ENCODE measurements around the gene SIDT2. TPM values are rescaled to one million over a fixed set of nuclear protein-coding genes. Genes with fewer than 3 reads are reported as not detected.

The SIDT2 gene
- total RNA-seq, 1 experiment from 2014 or later = 27.6 TPM

DNA sequence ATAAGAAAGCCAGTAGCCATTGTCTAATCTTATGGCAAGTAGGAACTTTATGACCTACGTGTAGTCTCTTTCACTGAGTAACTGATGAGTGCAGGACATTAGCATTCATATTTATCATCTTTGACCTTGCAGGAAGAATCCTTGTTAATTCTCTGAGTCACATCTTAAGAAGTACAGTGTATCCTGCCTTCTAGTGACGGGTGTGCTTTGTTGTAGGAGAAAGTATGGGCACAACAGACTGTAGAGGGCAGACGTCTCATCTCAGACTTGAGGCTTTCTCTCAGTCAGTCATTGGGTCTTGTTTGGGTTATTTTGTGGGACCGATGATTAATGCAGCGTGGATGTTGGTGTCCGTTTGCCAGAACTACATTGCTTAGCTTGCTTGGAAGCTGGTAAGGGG is 60.8 kb downstream of the SIDT2 start:
- ChIA-PET POLR2A (no interaction called here), CTCF (no interaction called here)
- Mint-ChIP-seq H3K9me3 (no peaks in the 10 kb centered on the region), H3K4me3 (no peak overlapping the region), H3K27me3 (ENCODE audit: low read depth) (no peaks in the 10 kb centered on the region), H3K36me3 (peaks cover 35% of the 10 kb centered on the region), H3K27ac (no peak overlapping the region), H3K4me1 (peaks cover under 1% of the 10 kb centered on the region; the same call in 1 of the 2 replicates)
- no peak for ATAC-seq
- no peak for DNase-seq (ENCODE audit: low spot score)
- no peak for TF ChIP-seq ZNF671 (CRISPR knock-in tag; IDR thresholded peaks at IDR 0.05)
- no peak for TF ChIP-seq ELF4 (CRISPR knock-in tag; IDR thresholded peaks at IDR 0.05; ENCODE audit: low read depth)
- TF ChIP-seq, protein P1, sequence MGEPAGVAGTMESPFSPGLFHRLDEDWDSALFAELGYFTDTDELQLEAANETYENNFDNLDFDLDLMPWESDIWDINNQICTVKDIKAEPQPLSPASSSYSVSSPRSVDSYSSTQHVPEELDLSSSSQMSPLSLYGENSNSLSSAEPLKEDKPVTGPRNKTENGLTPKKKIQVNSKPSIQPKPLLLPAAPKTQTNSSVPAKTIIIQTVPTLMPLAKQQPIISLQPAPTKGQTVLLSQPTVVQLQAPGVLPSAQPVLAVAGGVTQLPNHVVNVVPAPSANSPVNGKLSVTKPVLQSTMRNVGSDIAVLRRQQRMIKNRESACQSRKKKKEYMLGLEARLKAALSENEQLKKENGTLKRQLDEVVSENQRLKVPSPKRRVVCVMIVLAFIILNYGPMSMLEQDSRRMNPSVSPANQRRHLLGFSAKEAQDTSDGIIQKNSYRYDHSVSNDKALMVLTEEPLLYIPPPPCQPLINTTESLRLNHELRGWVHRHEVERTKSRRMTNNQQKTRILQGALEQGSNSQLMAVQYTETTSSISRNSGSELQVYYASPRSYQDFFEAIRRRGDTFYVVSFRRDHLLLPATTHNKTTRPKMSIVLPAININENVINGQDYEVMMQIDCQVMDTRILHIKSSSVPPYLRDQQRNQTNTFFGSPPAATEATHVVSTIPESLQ (CRISPR knock-in tag; IDR thresholded peaks at IDR 0.05) = no peak
- no peak for TF ChIP-seq NFYB (CRISPR knock-in tag; conservative IDR thresholded peaks at IDR 0.05; ENCODE audit: low read depth)
- TF ChIP-seq, protein P2, sequence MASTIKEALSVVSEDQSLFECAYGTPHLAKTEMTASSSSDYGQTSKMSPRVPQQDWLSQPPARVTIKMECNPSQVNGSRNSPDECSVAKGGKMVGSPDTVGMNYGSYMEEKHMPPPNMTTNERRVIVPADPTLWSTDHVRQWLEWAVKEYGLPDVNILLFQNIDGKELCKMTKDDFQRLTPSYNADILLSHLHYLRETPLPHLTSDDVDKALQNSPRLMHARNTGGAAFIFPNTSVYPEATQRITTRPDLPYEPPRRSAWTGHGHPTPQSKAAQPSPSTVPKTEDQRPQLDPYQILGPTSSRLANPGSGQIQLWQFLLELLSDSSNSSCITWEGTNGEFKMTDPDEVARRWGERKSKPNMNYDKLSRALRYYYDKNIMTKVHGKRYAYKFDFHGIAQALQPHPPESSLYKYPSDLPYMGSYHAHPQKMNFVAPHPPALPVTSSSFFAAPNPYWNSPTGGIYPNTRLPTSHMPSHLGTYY (CRISPR knock-in tag; IDR thresholded peaks at IDR 0.05) = no peak

Other genes starting within 250 kb of the SIDT2 start
- gene SIK3, start 80.3 kb upstream of the SIDT2 start, total RNA-seq (2021) = 26.4 to 34.4 TPM (median 29.6 TPM) in 3 replicates
- gene PAFAH1B2, start 34.5 kb upstream of the SIDT2 start, total RNA-seq (2021) = 132 to 138 TPM (median 133 TPM) in 3 replicates
- gene TAGLN, start 20.6 kb downstream of the SIDT2 start, total RNA-seq (2021) = 51.1 to 71.5 TPM (median 53.9 TPM) in 3 replicates
- gene PCSK7, start 53.3 kb downstream of the SIDT2 start, total RNA-seq (2021) = 39.4 to 48.9 TPM (median 41.9 TPM) in 3 replicates
- gene RNF214, start 53.9 kb downstream of the SIDT2 start, total RNA-seq (2021) = 35.4 to 45.0 TPM (median 37.8 TPM) in 3 replicates
- 12.2 to 15.7 TPM (median 13.8 TPM) in 3 replicates for gene BACE1-AS, start 112.6 kb downstream of the SIDT2 start, total RNA-seq (2021)
- gene BACE1, start 137.5 kb downstream of the SIDT2 start, total RNA-seq (2021) = 8.5 to 9.2 TPM (median 8.7 TPM) in 3 replicates
- gene CEP164, start 149.1 kb downstream of the SIDT2 start, total RNA-seq (2021) = 21.0 to 23.5 TPM (median 21.8 TPM) in 3 replicates

Measured in WTC11 (cell line).